ENCODE results near the gene SNCA.

The SNCA gene

DNA sequence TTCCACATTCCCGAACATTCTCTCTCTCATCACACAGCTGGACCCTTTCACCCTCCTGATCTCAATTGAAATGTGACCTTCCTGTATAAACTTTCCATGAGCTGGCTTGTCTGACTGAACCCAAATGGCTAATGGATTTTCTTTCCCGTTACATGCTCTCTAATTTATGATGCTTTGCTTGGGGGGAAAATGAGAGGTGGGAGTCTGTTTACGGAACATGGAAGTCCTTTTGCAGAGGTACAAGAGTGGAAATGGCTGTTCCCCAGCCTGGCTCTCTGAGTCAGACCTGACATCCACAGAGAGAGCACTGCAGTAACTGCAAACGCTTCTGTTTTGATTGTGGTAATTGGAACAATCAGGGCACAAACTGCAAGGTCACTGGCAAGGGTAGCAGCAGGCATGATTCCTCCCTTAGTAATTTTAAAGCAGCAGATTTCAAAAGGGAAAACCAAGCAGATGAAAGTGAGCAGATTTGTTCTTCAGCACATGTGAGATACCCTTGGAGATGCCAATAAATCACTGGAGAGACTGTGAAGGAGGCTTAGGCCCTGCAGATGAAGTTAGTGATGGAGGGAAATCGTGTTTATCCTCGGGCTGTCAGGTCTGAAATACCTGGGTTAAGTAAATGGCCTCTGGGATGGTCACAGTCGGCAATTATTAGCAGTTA lies 83.9 kb downstream of the SNCA start (continued):
- TF ChIP-seq, protein P1, sequence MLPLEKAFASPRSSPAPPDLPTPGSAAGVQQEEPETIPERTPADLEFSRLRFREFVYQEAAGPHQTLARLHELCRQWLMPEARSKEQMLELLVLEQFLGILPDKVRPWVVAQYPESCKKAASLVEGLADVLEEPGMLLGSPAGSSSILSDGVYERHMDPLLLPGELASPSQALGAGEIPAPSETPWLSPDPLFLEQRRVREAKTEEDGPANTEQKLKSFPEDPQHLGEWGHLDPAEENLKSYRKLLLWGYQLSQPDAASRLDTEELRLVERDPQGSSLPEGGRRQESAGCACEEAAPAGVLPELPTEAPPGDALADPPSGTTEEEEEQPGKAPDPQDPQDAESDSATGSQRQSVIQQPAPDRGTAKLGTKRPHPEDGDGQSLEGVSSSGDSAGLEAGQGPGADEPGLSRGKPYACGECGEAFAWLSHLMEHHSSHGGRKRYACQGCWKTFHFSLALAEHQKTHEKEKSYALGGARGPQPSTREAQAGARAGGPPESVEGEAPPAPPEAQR (tag by site-specific recombination; IDR thresholded peaks at IDR 0.05), result no peak
- TF ChIP-seq, protein P2, sequence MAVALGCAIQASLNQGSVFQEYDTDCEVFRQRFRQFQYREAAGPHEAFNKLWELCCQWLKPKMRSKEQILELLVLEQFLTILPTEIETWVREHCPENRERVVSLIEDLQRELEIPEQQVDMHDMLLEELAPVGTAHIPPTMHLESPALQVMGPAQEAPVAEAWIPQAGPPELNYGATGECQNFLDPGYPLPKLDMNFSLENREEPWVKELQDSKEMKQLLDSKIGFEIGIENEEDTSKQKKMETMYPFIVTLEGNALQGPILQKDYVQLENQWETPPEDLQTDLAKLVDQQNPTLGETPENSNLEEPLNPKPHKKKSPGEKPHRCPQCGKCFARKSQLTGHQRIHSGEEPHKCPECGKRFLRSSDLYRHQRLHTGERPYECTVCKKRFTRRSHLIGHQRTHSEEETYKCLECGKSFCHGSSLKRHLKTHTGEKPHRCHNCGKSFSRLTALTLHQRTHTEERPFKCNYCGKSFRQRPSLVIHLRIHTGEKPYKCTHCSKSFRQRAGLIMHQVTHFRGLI (tag by site-specific recombination; IDR thresholded peaks at IDR 0.05), result no peak
- TF ChIP-seq ZSCAN30 (tag by site-specific recombination; IDR thresholded peaks at IDR 0.05) (no peak), ZBTB17 (tag by site-specific recombination; IDR thresholded peaks at IDR 0.05) (peak; percentile 69), YY2 (tag by site-specific recombination; IDR thresholded peaks at IDR 0.05) (no peak), ZXDB (tag by site-specific recombination; IDR thresholded peaks at IDR 0.05) (no peak), ZNF621 (tag by site-specific recombination; IDR thresholded peaks at IDR 0.05) (no peak)
- TF ChIP-seq, protein P3, sequence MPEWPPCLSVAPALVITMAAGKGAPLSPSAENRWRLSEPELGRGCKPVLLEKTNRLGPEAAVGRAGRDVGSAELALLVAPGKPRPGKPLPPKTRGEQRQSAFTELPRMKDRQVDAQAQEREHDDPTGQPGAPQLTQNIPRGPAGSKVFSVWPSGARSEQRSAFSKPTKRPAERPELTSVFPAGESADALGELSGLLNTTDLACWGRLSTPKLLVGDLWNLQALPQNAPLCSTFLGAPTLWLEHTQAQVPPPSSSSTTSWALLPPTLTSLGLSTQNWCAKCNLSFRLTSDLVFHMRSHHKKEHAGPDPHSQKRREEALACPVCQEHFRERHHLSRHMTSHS (tag by site-specific recombination; IDR thresholded peaks at IDR 0.05), result no peak
- TF ChIP-seq, protein P4, sequence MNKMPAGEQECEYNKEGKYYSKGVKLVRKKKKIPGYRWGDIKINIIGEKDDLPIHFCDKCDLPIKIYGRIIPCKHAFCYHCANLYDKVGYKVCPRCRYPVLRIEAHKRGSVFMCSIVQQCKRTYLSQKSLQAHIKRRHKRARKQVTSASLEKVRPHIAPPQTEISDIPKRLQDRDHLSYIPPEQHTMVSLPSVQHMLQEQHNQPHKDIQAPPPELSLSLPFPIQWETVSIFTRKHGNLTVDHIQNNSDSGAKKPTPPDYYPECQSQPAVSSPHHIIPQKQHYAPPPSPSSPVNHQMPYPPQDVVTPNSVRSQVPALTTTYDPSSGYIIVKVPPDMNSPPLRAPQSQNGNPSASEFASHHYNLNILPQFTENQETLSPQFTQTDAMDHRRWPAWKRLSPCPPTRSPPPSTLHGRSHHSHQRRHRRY (tag by site-specific recombination; IDR thresholded peaks at IDR 0.05), result no peak

DNA sequence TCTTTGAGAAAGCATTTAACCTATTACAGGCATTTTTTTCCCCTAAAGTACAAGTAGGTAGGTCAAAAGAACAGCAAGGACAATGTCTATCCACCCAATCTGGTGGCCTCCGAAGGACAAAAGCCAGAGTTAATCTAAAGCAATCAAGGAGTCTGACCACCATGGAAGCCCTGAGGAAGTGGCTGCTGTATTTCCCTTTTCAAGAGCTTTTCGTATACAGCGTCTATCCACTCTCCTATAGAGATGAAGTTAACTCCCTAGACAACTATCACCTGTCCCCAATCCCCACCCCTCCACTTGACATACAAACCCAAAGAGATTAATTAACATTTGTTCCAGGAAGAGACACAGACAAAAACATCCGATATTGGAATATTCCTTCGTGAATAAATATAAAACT lies 85.5 kb downstream of the SNCA start:
- TF ChIP-seq ZNF202 (tag by site-specific recombination; IDR thresholded peaks at IDR 0.05; ENCODE audit: borderline replicate concordance) (no peak), BCL11A (tag by site-specific recombination; IDR thresholded peaks at IDR 0.05; ENCODE audit: low read depth) (no peak), ZNF2 (tag by site-specific recombination; IDR thresholded peaks at IDR 0.05) (no peak), ZNF169 (tag by site-specific recombination; IDR thresholded peaks at IDR 0.05) (no peak)
- H3K4me3 ChIP-seq (ENCODE audit: low read depth, low read length), result no peak overlapping the region
- ChIA-PET CTCF (no interaction called here), POLR2A (no interaction called here)
- H3K27ac ChIP-seq (ENCODE audit: extremely low read depth, low read depth, low read length), result no peak overlapping the region
- no peaks in the 10 kb centered on the region for H3K36me3 ChIP-seq (ENCODE audit: control insufficient read depth in 2 of 2, insufficient read depth in 1 of 2, low read length in 2 of 2)
- peaks cover 13% of the 10 kb centered on the region for H3K4me1 ChIP-seq (ENCODE audit: control insufficient read depth, insufficient read depth, low read length)
- H3K9me3 ChIP-seq (ENCODE audit: control insufficient read depth, insufficient read depth, low read depth, low read length), result no peaks in the 10 kb centered on the region

DNA sequence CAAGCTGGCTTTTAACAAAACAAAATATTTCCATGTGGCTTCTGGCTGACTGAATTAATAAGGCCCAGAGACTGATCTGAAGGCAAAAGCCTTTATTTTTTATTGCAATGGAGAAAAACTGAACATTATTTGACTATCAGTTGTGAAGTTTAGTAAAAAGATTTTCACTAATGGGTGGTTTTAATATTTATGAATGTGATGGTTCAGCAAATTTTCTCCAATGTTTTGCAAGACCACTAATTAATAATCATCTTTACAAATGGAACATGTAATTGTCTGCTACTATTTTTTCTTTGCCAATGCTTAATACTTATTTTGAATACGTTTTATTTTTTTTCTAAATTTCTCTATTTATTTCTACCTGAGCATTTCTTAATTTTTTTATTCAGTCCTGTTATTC lies 90.6 kb downstream of the SNCA start:
- Histone ChIP-seq H3K9me3 (ENCODE audit: control insufficient read depth, insufficient read depth, low read depth, low read length) (no peaks in the 10 kb centered on the region), H3K27ac (ENCODE audit: extremely low read depth, low read depth, low read length) (no peak overlapping the region), H3K36me3 (ENCODE audit: control insufficient read depth in 2 of 2, insufficient read depth in 1 of 2, low read length in 2 of 2) (no peaks in the 10 kb centered on the region), H3K4me1 (ENCODE audit: control insufficient read depth, insufficient read depth, low read length) (no peaks in the 10 kb centered on the region), H3K4me3 (ENCODE audit: low read depth, low read length) (no peak overlapping the region)
- CTCF ChIA-PET, result interaction anchor here (1.1 kb wide), 1 partner anchor 23 kb away, joined by 4 read pairs; no protein-coding TSS in a partner anchor
- POLR2A ChIA-PET, result no interaction called here
- TF ChIP-seq ZNF624 (tag by site-specific recombination; IDR thresholded peaks at IDR 0.05), result no peak
- TF ChIP-seq, protein P5, sequence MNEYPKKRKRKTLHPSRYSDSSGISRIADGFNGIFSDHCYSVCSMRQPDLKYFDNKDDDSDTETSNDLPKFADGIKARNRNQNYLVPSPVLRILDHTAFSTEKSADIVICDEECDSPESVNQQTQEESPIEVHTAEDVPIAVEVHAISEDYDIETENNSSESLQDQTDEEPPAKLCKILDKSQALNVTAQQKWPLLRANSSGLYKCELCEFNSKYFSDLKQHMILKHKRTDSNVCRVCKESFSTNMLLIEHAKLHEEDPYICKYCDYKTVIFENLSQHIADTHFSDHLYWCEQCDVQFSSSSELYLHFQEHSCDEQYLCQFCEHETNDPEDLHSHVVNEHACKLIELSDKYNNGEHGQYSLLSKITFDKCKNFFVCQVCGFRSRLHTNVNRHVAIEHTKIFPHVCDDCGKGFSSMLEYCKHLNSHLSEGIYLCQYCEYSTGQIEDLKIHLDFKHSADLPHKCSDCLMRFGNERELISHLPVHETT (tag by site-specific recombination; IDR thresholded peaks at IDR 0.05), result no peak
- no peak for TF ChIP-seq ZBTB7A (tag by site-specific recombination; IDR thresholded peaks at IDR 0.05; ENCODE audit: low read depth)
- no peak for TF ChIP-seq ZFP41 (tag by site-specific recombination; IDR thresholded peaks at IDR 0.05; ENCODE audit: borderline replicate concordance)
- TF ChIP-seq, protein P6, sequence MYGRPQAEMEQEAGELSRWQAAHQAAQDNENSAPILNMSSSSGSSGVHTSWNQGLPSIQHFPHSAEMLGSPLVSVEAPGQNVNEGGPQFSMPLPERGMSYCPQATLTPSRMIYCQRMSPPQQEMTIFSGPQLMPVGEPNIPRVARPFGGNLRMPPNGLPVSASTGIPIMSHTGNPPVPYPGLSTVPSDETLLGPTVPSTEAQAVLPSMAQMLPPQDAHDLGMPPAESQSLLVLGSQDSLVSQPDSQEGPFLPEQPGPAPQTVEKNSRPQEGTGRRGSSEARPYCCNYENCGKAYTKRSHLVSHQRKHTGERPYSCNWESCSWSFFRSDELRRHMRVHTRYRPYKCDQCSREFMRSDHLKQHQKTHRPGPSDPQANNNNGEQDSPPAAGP (tag by site-specific recombination; IDR thresholded peaks at IDR 0.05), result no peak
- TF ChIP-seq RBAK (tag by site-specific recombination; IDR thresholded peaks at IDR 0.05), result no peak
- TF ChIP-seq ZNF292 (tag by site-specific recombination; IDR thresholded peaks at IDR 0.05; ENCODE audit: borderline replicate concordance, low read depth), result no peak
- TF ChIP-seq, protein P7, sequence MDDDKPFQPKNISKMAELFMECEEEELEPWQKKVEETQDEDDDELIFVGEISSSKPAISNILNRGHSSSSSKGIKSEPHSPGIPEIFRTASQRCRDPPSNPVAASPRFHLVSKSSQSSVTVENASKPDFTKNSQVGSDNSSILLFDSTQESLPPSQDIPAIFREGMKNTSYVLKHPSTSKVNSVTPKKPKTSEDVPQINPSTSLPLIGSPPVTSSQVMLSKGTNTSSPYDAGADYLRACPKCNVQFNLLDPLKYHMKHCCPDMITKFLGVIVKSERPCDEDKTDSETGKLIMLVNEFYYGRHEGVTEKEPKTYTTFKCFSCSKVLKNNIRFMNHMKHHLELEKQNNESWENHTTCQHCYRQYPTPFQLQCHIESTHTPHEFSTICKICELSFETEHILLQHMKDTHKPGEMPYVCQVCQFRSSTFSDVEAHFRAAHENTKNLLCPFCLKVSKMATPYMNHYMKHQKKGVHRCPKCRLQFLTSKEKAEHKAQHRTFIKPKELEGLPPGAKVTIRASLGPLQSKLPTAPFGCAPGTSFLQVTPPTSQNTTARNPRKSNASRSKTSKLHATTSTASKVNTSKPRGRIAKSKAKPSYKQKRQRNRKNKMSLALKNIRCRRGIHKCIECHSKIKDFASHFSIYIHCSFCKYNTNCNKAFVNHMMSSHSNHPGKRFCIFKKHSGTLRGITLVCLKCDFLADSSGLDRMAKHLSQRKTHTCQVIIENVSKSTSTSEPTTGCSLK (tag by site-specific recombination; IDR thresholded peaks at IDR 0.05), result no peak
- no peak for TF ChIP-seq ZNF600 (tag by site-specific recombination; IDR thresholded peaks at IDR 0.05)

Measured in HEK293 (cell line).